Immature natural killer cell (primary cell): ENCODE results near the gene KDM7A. TPM values are rescaled to one million over a fixed set of nuclear protein-coding genes. Genes with fewer than 3 reads are reported as not detected.
A peak's percentile ranks its signal among the peaks of the same experiment; 100 is the strongest.

Source experiments
- DNase-seq, 3 donors: peaks; one replicate each; pipeline ENCODE4 v3.0.0; 2022; ENCODE audit warnings: mixed read lengths in 1 of 3
- H3K27ac Mint-ChIP-seq, 6 donors: one replicate each; pipeline ENCODE4 v1.8.0; 2020; ENCODE audit warnings: mixed read lengths in 6 of 6, mild to moderate bottlenecking in 5 of 6, inconsistent platforms in 4 of 6, moderate library complexity in 3 of 6
- H3K27me3 Mint-ChIP-seq, 3 donors: one replicate each; pipeline ENCODE4 v1.8.0; 2020 to 2021; ENCODE audit warnings: low read depth in 3 of 3, mild to moderate bottlenecking in 3 of 3, mixed read lengths in 3 of 3, moderate library complexity in 3 of 3, inconsistent platforms in 1 of 3
- H3K36me3 Mint-ChIP-seq, 3 donors: one replicate each; pipeline ENCODE4 v1.8.0; 2020; ENCODE audit warnings: mixed read lengths in 3 of 3, inconsistent platforms in 2 of 3, mild to moderate bottlenecking in 2 of 3
- H3K4me1 Mint-ChIP-seq, 2 donors: one replicate each; pipeline ENCODE4 v1.8.0; 2020; ENCODE audit warnings: inconsistent platforms in 2 of 2, mild to moderate bottlenecking in 2 of 2, mixed read lengths in 2 of 2, moderate library complexity in 1 of 2
- H3K4me3 Mint-ChIP-seq, 5 donors: one replicate each; pipeline ENCODE4 v1.8.0; 2020; ENCODE audit warnings: mild to moderate bottlenecking in 5 of 5, mixed read lengths in 5 of 5, inconsistent platforms in 3 of 5, moderate library complexity in 3 of 5
- H3K9me3 Mint-ChIP-seq, 6 donors: one replicate each; pipeline ENCODE4 v1.8.0; 2020; ENCODE audit warnings: mild to moderate bottlenecking in 6 of 6, mixed read lengths in 6 of 6, inconsistent platforms in 4 of 6, moderate library complexity in 3 of 6
- polyA plus RNA-seq, 3 donors: library from polyadenylated mRNA; unstranded; fragments of 300-500 nt; fragmentation: Illumina TruSeq; gene quantifications; one replicate each; pipeline ENCODE4 v1.2.3, GENCODE V29; 2021

Gene KDM7A
- 1 to 10 TPM; 3.0 to 4.7 (median 4.5) TPM for polyA plus RNA-seq

- Mint-ChIP-seq H3K36me3 (no peaks in the 10 kb centered on the region), H3K9me3 (no peaks in the 10 kb centered on the region), H3K4me3 (peak within 1 kb of the TSS; percentile 90 to 95 (median 94)), H3K27me3 (peaks cover 19 to 25% (median 24%) of the 10 kb centered on the region in 3 donors), H3K27ac (peak within 1 kb of the TSS; percentile 89 to 95 (median 92)), H3K4me1 (peaks cover 30 to 48% of the 10 kb centered on the region in 2 donors)
- peak; percentile 92 to 94 (median 94) for DNase-seq
These were observed at the start of gene KDM7A for GRCh38 chr7:140176811-140177702. Gene KDM7A (minus strand): TSS chr7:140176983. CDS start chr7:140176937, 46 bp downstream.

GRCh38 chr7:140225562-140226249 is 48.9 kb upstream of the KDM7A start:
- H3K27ac Mint-ChIP-seq, result peak overlapping the region in 5 of 6 donors; percentile 46 to 88 (median 70)
- peak overlapping the region in 2 of 5 donors; percentile 11 to 31 for H3K4me3 Mint-ChIP-seq
- peaks cover 24 to 36% of the 10 kb centered on the region in 2 donors for H3K4me1 Mint-ChIP-seq
- DNase-seq, result no peak
- peaks cover under 1 to 10% (median 3%) of the 10 kb centered on the region in 3 donors for H3K27me3 Mint-ChIP-seq
- H3K36me3 Mint-ChIP-seq, result no peaks in the 10 kb centered on the region
- H3K9me3 Mint-ChIP-seq, result no peaks in the 10 kb centered on the region

GRCh38 chr7:140223515-140224221 is 46.9 kb upstream of the KDM7A start:
- peaks cover 0 to 2% (median 0%) of the 10 kb centered on the region in 3 donors for H3K27me3 Mint-ChIP-seq
- peak overlapping the region; percentile 65 to 93 (median 82) for H3K27ac Mint-ChIP-seq
- peak overlapping the region in 3 of 5 donors; percentile 0 to 54 (median 23) for H3K4me3 Mint-ChIP-seq

GRCh38 chr7:140222814-140223213 is 46.0 kb upstream of the KDM7A start:
- H3K4me3 Mint-ChIP-seq, result no peak overlapping the region
- H3K27me3 Mint-ChIP-seq, result peaks cover 0 to 2% (median 0%) of the 10 kb centered on the region in 3 donors
- H3K36me3 Mint-ChIP-seq, result no peaks in the 10 kb centered on the region
- peaks cover 13 to 22% of the 10 kb centered on the region in 2 donors for H3K4me1 Mint-ChIP-seq
- DNase-seq, result no peak
- no peaks in the 10 kb centered on the region for H3K9me3 Mint-ChIP-seq
- H3K27ac Mint-ChIP-seq, result peak overlapping the region in 1 of 6 donors; percentile 17

More at GRCh38 chr7:140223515-140224221, 46.9 kb upstream of the KDM7A start:
- no peaks in the 10 kb centered on the region for H3K36me3 Mint-ChIP-seq
- no peaks in the 10 kb centered on the region for H3K9me3 Mint-ChIP-seq
- DNase-seq, result no peak
- peaks cover 13 to 22% of the 10 kb centered on the region in 2 donors for H3K4me1 Mint-ChIP-seq

- Mint-ChIP-seq H3K27me3 (peaks cover 0 to 4% (median 2%) of the 10 kb centered on the region in 3 donors), H3K4me1 (peaks cover 19 to 23% of the 10 kb centered on the region in 2 donors), H3K27ac (no peak overlapping the region), H3K9me3 (no peaks in the 10 kb centered on the region), H3K4me3 (no peak overlapping the region), H3K36me3 (no peaks in the 10 kb centered on the region)
- DNase-seq, result no peak
These were observed 43.1 kb upstream of the KDM7A start for GRCh38 chr7:140219672-140220524.

- H3K27ac Mint-ChIP-seq, result peak overlapping the region in 1 of 6 donors; percentile 8
- peaks cover 0 to 3% (median 2%) of the 10 kb centered on the region in 3 donors for H3K27me3 Mint-ChIP-seq
- H3K36me3 Mint-ChIP-seq, result no peaks in the 10 kb centered on the region
- H3K9me3 Mint-ChIP-seq, result no peaks in the 10 kb centered on the region
- no peak overlapping the region for H3K4me3 Mint-ChIP-seq
- H3K4me1 Mint-ChIP-seq, result peaks cover 19 to 25% of the 10 kb centered on the region in 2 donors
- no peak for DNase-seq
These were observed 41.9 kb upstream of the KDM7A start for GRCh38 chr7:140218656-140219055.

GRCh38 chr7:140217750-140218501 is 41.1 kb upstream of the KDM7A start:
- peaks cover 18 to 24% of the 10 kb centered on the region in 2 donors for H3K4me1 Mint-ChIP-seq
- no peak for DNase-seq
- no peak overlapping the region for H3K4me3 Mint-ChIP-seq
- peaks cover 0 to 2% (median 2%) of the 10 kb centered on the region in 3 donors for H3K27me3 Mint-ChIP-seq
- no peaks in the 10 kb centered on the region for H3K9me3 Mint-ChIP-seq
- no peaks in the 10 kb centered on the region for H3K36me3 Mint-ChIP-seq
- H3K27ac Mint-ChIP-seq, result no peak overlapping the region

GRCh38 chr7:140215281-140215680 is 38.5 kb upstream of the KDM7A start:
- peaks cover 29 to 35% of the 10 kb centered on the region in 2 donors for H3K4me1 Mint-ChIP-seq
- DNase-seq, result no peak
- no peaks in the 10 kb centered on the region for H3K9me3 Mint-ChIP-seq
- no peaks in the 10 kb centered on the region for H3K36me3 Mint-ChIP-seq
- H3K27ac Mint-ChIP-seq, result peak overlapping the region in 2 of 6 donors; percentile 4 to 29
- H3K4me3 Mint-ChIP-seq, result peak overlapping the region in 3 of 5 donors; percentile 5 to 37 (median 23)
- peaks cover 0 to 4% (median 3%) of the 10 kb centered on the region in 3 donors for H3K27me3 Mint-ChIP-seq

- Mint-ChIP-seq H3K4me3 (no peak overlapping the region), H3K36me3 (no peaks in the 10 kb centered on the region), H3K27ac (peak overlapping the region in 1 of 6 donors; percentile 31), H3K4me1 (peaks cover 36 to 44% of the 10 kb centered on the region in 2 donors), H3K9me3 (no peaks in the 10 kb centered on the region), H3K27me3 (peaks cover 0 to 4% (median 3%) of the 10 kb centered on the region in 3 donors)
- DNase-seq, result no peak
These were observed 37.4 kb upstream of the KDM7A start for GRCh38 chr7:140214075-140214684.

- Mint-ChIP-seq H3K9me3 (no peaks in the 10 kb centered on the region), H3K4me1 (peaks cover 36 to 44% of the 10 kb centered on the region in 2 donors), H3K4me3 (peak overlapping the region in 1 of 5 donors; percentile 1), H3K27me3 (peaks cover 0 to 4% (median 4%) of the 10 kb centered on the region in 3 donors), H3K36me3 (no peaks in the 10 kb centered on the region), H3K27ac (peak overlapping the region in 2 of 6 donors; percentile 72 to 73)
- DNase-seq, result no peak
These were observed 36.9 kb upstream of the KDM7A start for GRCh38 chr7:140213684-140214074.

GRCh38 chr7:140212100-140212881 is 35.5 kb upstream of the KDM7A start:
- DNase-seq, result no peak
- H3K4me3 Mint-ChIP-seq, result peak overlapping the region in 2 of 5 donors; percentile 23 to 79
- H3K36me3 Mint-ChIP-seq, result no peaks in the 10 kb centered on the region
- H3K9me3 Mint-ChIP-seq, result no peaks in the 10 kb centered on the region
- peaks cover 36 to 44% of the 10 kb centered on the region in 2 donors for H3K4me1 Mint-ChIP-seq
- H3K27me3 Mint-ChIP-seq, result peaks cover 0 to 5% (median 4%) of the 10 kb centered on the region in 3 donors
- H3K27ac Mint-ChIP-seq, result peak overlapping the region in 3 of 6 donors; percentile 69 to 81 (median 79)
